Lung (tissue), 12 donors: ENCODE results near the gene LSP1. TPM values are rescaled to one million over a fixed set of nuclear protein-coding genes. Genes with fewer than 3 reads are reported as not detected.
A peak's percentile ranks its signal among the peaks of the same experiment; 100 is the strongest.

Experiments used
- ATAC-seq: fragments of 200-7000 bp; cut with Tn5 transposase; one replicate; pipeline ENCODE4 v1.9.1; 2020; ENCODE audit warnings: moderate number of reproducible peaks; ENCODE audit not compliant: insufficient read depth, low FRiP score
- DNase-seq, 3 donors: peaks; one replicate each; pipeline ENCODE4 v3.0.0-alpha.2; 2013 to 2017
- H3K27ac ChIP-seq, 2 donors: one replicate each; pipeline ENCODE4 v1.5.1; 2013; ENCODE audit warnings: mild to moderate bottlenecking in 2 of 2, moderate library complexity in 2 of 2, control low read depth in 1 of 2, inconsistent platforms in 1 of 2, low read depth in 1 of 2, low read length in 1 of 2
- H3K27me3 ChIP-seq, 3 donors: one replicate each; pipeline ENCODE4 v1.5.1; 2013; ENCODE audit warnings: low read length in 2 of 3; ENCODE audit not compliant: control insufficient read depth in 3 of 3, insufficient read depth in 3 of 3
- H3K36me3 ChIP-seq, 4 donors: one replicate each; pipeline ENCODE4 v1.5.1; 2013; ENCODE audit warnings: low read length in 4 of 4, mild to moderate bottlenecking in 1 of 4, moderate library complexity in 1 of 4; ENCODE audit not compliant: control insufficient read depth in 4 of 4, insufficient read depth in 4 of 4
- H3K4me1 ChIP-seq, 5 donors: one replicate each; pipeline ENCODE4 v1.5.1; 2013; ENCODE audit warnings: low read length in 5 of 5, mild to moderate bottlenecking in 2 of 5, moderate library complexity in 1 of 5; ENCODE audit not compliant: control insufficient read depth in 5 of 5, insufficient read depth in 5 of 5
- H3K4me3 ChIP-seq: one replicate; pipeline ENCODE4 v1.5.1; 2013; ENCODE audit warnings: mild to moderate bottlenecking, control low read depth, moderate library complexity
- H3K9ac ChIP-seq, 2 donors: one replicate each; pipeline ENCODE4 v1.5.1; 2013; ENCODE audit warnings: low read length in 2 of 2, control low read depth in 1 of 2; ENCODE audit not compliant: insufficient read depth in 1 of 2
- H3K9me3 ChIP-seq, 4 donors: one replicate each; pipeline ENCODE4 v1.5.1; 2013; ENCODE audit warnings: low read length in 3 of 4, mild to moderate bottlenecking in 1 of 4, moderate library complexity in 1 of 4; ENCODE audit not compliant: control insufficient read depth in 4 of 4, insufficient read depth in 3 of 4
- WGBS, 2 donors: extraction: QIAGEN DNeasy Blood & Tissue Kit; methylation state at CpG; one replicate each; pipeline ENCODE4 v1.1.7; 2013; 5-methylcytosine and 5-hydroxymethylcytosine counted together
- polyA plus RNA-seq, 2 donors: library from polyadenylated mRNA; stranded (reverse); fragments of 200-250 nt; gene quantifications; one replicate each; pipeline ENCODE4 v1.2.1, GENCODE V29; 2013
- total RNA-seq, 2 donors: library from RNA; depleted of rRNA in 1 of 2; stranded (reverse); fragments of >200 nt in 1 of 2; gene quantifications; one replicate each; pipeline ENCODE4 v1.2.1, GENCODE V29; 2014 to 2021
- TF ChIP-seq, protein P1 (sequence below): IDR thresholded peaks from 2 replicates; pipeline ENCODE4 v1.5.1; 2012; ENCODE audit warnings: mild to moderate bottlenecking; ENCODE audit errors: control extremely low read depth, extremely low read depth
- donor health status: control.
- donor health status: control.
- donor health status: Bipolar disorder and iron deficiency.
- donor health status: healthy.
- donor health status: DM: yes; HTN: yes; CAD: no.

LSP1 gene
- total and polyA plus RNA-seq, 4 donors, result 44.9 to 121 (median 83.9) TPM

DNA sequence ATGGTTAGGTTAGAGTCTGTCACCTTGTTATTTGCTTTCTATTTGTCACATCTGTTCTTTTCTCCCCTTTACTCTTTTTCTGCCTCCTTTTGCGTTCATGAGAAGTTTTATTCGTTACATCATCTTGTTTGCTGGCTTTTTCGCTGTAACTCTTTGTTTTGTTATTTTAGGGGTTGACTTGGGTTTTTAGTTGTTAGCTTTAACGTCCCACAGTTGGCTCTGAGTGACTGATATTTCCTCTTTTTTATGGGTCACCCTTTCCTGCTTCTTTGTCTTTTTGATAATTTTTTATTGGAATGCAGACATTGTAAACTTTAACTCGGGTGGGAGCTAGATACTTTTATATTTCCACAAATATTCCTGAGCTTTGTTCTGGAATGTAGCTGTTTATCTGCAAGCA lies 53.3 kb downstream of the LSP1 start:
- no peaks in the 10 kb centered on the region for H3K27me3 ChIP-seq
- H3K9ac ChIP-seq, result no peak overlapping the region
- WGBS, 2 donors, result 23 to 31% methylated on average over 5 of the region's 5 CpGs
- TF ChIP-seq, protein P1, sequence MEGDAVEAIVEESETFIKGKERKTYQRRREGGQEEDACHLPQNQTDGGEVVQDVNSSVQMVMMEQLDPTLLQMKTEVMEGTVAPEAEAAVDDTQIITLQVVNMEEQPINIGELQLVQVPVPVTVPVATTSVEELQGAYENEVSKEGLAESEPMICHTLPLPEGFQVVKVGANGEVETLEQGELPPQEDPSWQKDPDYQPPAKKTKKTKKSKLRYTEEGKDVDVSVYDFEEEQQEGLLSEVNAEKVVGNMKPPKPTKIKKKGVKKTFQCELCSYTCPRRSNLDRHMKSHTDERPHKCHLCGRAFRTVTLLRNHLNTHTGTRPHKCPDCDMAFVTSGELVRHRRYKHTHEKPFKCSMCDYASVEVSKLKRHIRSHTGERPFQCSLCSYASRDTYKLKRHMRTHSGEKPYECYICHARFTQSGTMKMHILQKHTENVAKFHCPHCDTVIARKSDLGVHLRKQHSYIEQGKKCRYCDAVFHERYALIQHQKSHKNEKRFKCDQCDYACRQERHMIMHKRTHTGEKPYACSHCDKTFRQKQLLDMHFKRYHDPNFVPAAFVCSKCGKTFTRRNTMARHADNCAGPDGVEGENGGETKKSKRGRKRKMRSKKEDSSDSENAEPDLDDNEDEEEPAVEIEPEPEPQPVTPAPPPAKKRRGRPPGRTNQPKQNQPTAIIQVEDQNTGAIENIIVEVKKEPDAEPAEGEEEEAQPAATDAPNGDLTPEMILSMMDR, result no peak
- no peak overlapping the region for H3K4me3 ChIP-seq
- no peaks in the 10 kb centered on the region for H3K36me3 ChIP-seq
- DNase-seq (peak in 1 of 3 donors; percentile 45), ATAC-seq (no peak)
- no peaks in the 10 kb centered on the region for H3K9me3 ChIP-seq
- peaks cover 0 to 32% (median 4%) of the 10 kb centered on the region in 5 donors for H3K4me1 ChIP-seq
- peak overlapping the region in 1 of 2 donors; percentile 28 for H3K27ac ChIP-seq

DNA sequence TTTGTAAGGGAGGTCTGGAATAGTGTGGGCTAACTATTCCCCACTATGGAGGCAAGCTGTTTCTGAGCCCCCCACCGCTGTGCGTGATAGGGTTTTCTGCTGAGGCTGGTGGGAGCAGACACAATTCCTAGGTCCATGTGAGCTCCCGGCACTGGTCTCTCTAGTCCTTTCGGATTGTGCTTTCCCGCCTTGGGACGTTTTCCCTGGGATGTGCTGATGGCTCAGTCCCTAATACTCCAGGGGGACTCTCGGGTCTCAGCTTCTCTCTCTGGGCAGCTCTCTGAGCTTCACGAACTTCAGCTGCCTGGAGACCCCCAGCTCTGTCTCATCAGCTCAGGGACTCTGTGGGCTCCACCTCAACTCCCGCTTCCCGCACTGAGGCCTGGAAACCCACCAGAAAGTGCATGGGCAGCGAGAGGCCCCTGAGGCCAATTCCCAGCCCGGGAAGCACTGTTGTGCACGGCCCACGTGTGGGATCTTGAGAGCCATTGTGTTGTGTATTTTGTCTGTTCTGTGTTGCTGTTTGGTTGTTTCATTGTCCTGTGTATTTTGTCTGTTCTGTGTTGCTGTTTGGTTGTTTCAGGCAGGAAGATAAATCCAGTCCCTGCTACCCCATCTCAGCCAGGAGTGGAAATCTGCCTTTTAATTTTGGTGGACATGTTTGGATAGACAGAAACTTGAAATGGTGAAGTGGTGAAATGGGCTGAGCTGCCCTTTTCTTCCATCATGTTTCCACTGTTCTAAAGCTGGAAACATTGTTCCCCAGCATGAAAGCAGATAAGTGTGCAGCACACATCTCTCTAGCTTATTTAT lies 53.9 kb downstream of the LSP1 start:
- Histone ChIP-seq H3K36me3 (no peaks in the 10 kb centered on the region), H3K9me3 (no peaks in the 10 kb centered on the region), H3K4me3 (no peak overlapping the region), H3K4me1 (peaks cover 0 to 32% (median 4%) of the 10 kb centered on the region in 5 donors), H3K27ac (peak overlapping the region in 1 of 2 donors; percentile 28), H3K9ac (peak overlapping the region in 1 of 2 donors; percentile 28), H3K27me3 (no peaks in the 10 kb centered on the region)
- 80 to 85% methylated on average over 14 of the region's 14 CpGs for WGBS, 2 donors
- no peak for DNase-seq
- TF ChIP-seq, protein P1, result no peak
- no peak for ATAC-seq

DNA sequence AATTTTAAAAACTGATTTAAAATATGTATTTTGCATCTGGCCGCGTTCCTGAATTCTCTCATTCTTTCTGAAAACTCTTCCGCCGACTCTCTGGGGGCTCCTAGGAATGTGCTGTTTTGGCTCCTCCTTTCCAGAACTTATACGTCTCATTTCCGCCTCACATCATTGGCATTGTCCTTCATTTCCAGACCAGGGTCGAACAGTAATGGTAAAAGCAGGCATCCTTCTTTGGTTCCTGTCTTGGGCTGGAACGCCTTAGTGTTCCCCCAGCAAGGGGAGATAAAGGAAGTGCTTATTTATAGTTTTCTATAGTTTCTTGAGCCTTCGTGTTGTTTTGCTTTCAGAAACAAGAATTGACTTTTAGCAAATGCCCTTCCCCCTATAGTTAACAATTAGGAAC lies 55.7 kb downstream of the LSP1 start:
- DNase-seq, result peak; percentile 79 to 94 (median 94)
- 33 to 45% methylated on average over 9 of the region's 9 CpGs for WGBS, 2 donors
- Histone ChIP-seq H3K4me1 (peaks cover 0 to 28% (median 4%) of the 10 kb centered on the region in 5 donors), H3K9me3 (no peaks in the 10 kb centered on the region), H3K36me3 (no peaks in the 10 kb centered on the region), H3K9ac (peak overlapping the region in 1 of 2 donors; percentile 30), H3K4me3 (no peak overlapping the region), H3K27ac (peak overlapping the region in 1 of 2 donors; percentile 85), H3K27me3 (no peaks in the 10 kb centered on the region)
- TF ChIP-seq, protein P1, result no peak
- ATAC-seq, result no peak
